ENCODE data around the gene MED23. TPM values are rescaled to one million over a fixed set of nuclear protein-coding genes. Genes with fewer than 3 reads are reported as not detected.

Gene MED23
- total RNA-seq, 2 experiments from 2014 or later: 30.2 to 34.2 TPM

DNA sequence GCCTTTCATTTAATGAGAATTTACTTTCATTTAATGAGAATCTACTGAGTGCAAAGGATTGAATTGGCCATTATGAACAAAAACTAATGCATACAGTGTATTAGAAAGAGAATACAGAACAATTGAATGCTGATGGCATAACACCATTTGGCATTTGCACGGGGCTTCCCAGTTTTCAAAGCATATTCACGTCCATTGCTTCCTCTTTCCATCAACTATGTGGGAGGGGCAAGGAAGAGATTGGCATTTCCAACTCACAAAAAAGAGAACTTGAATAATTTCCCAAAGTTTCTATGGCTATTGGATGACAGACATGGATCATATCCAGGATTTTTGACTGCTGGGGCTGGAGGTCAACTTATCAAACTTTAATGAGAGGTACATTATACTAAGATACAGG is 78.2 kb downstream of the MED23 start:
- BruUV-seq (replicated peaks): no TSS peak
- Histone ChIP-seq H3K9me2 (ENCODE audit: insufficient read depth, low read length) (no peaks in the 10 kb centered on the region), H3K27ac (ENCODE audit: low read depth, low read length, poor library complexity, severe bottlenecking) (no peak overlapping the region), H3K4me2 (ENCODE audit: low read length) (no peak overlapping the region), H3K9me3 (ENCODE audit: low read length) (no peaks in the 10 kb centered on the region), H3K36me3 (ENCODE audit: insufficient read depth, low read length) (no peaks in the 10 kb centered on the region), H3K4me1 (ENCODE audit: insufficient read depth, low read length, poor library complexity, severe bottlenecking) (no peaks in the 10 kb centered on the region), H3K79me2 (ENCODE audit: insufficient read depth, low read depth, low read length) (no peaks in the 10 kb centered on the region), H3K4me3 (ENCODE audit: low read depth, low read length, poor library complexity, severe bottlenecking) (no peak overlapping the region), H4K20me1 (ENCODE audit: insufficient read depth, low read length) (no peaks in the 10 kb centered on the region), H2AFZ (ENCODE audit: low read length) (no peak overlapping the region)
- TF ChIP-seq EZH2phosphoT487 (IDR thresholded peaks at IDR 0.05; ENCODE audit: borderline replicate concordance, low read depth, low read length): no peak
- TF ChIP-seq, protein P1, sequence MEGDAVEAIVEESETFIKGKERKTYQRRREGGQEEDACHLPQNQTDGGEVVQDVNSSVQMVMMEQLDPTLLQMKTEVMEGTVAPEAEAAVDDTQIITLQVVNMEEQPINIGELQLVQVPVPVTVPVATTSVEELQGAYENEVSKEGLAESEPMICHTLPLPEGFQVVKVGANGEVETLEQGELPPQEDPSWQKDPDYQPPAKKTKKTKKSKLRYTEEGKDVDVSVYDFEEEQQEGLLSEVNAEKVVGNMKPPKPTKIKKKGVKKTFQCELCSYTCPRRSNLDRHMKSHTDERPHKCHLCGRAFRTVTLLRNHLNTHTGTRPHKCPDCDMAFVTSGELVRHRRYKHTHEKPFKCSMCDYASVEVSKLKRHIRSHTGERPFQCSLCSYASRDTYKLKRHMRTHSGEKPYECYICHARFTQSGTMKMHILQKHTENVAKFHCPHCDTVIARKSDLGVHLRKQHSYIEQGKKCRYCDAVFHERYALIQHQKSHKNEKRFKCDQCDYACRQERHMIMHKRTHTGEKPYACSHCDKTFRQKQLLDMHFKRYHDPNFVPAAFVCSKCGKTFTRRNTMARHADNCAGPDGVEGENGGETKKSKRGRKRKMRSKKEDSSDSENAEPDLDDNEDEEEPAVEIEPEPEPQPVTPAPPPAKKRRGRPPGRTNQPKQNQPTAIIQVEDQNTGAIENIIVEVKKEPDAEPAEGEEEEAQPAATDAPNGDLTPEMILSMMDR (conservative IDR thresholded peaks at IDR 0.05; ENCODE audit: low read length): no peak
- DNase-seq (ENCODE audit: low spot score): no peak
- intact Hi-C loops (cut with micrococcal nuclease; ENCODE audit: unreplicated experiment): no loop called here
- POLR2A ChIA-PET: interaction anchor here (1.6 kb wide), 1 partner anchor 26 kb away, joined by 7 read pairs; no protein-coding TSS in a partner anchor
- CTCF ChIA-PET (ENCODE audit: unreplicated experiment): no interaction called here

- CTCF ChIA-PET (ENCODE audit: unreplicated experiment): interaction anchor here (0.5 to 1.0 kb wide), 4 partner anchors 80 to 1529 kb away, joined by 3 to 8 read pairs (median 4); partner anchors contain the start of gene MED23
- DNase-seq (ENCODE audit: low spot score): no peak
Measured at GRCh38 chr6:131548441-131548840, 79.6 kb downstream of the MED23 start.

DNA sequence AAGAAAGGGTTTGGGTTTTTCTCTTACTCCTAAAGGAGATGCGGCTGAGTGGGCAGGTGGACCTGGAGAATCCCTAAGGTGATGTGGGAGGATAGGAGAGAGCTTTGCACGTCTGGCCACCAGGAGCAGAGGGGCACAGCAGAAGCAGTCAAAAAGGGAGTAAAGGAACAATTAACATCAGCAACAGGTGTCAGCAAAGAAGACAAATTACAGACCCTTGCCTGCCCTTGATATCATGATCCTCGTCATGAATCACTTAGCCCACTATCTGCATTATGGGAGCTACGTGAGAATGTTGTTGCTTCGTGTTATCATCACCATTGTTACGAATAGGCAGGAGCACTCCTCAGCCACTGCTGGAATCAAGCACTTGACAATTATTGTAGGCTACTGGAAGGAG is 80.6 kb downstream of the MED23 start:
- ChIA-PET CTCF (ENCODE audit: unreplicated experiment) (interaction anchor here (1.0 kb wide), 1 partner anchor 676 kb away, joined by 3 read pairs; no protein-coding TSS in a partner anchor), POLR2A (no interaction called here)
- TF ChIP-seq, protein P1 (conservative IDR thresholded peaks at IDR 0.05; ENCODE audit: low read length): no peak
- no peak for TF ChIP-seq EZH2phosphoT487 (IDR thresholded peaks at IDR 0.05; ENCODE audit: borderline replicate concordance, low read depth, low read length)

More at GRCh38 chr6:131548441-131548840, 79.6 kb downstream of the MED23 start:
- no TSS peak for BruUV-seq (replicated peaks)
- no peak for TF ChIP-seq EZH2phosphoT487 (IDR thresholded peaks at IDR 0.05; ENCODE audit: borderline replicate concordance, low read depth, low read length)
- TF ChIP-seq, protein P1 (conservative IDR thresholded peaks at IDR 0.05; ENCODE audit: low read length): no peak
- POLR2A ChIA-PET: interaction anchor here (1.2 kb wide), 1 partner anchor 13 kb away, joined by 4 read pairs; no protein-coding TSS in a partner anchor
- no peak overlapping the region for H3K4me2 ChIP-seq (ENCODE audit: low read length)
- no peaks in the 10 kb centered on the region for H3K9me2 ChIP-seq (ENCODE audit: insufficient read depth, low read length)
- H2AFZ ChIP-seq (ENCODE audit: low read length): no peak overlapping the region
- H3K27ac ChIP-seq (ENCODE audit: low read depth, low read length, poor library complexity, severe bottlenecking): no peak overlapping the region
- no peaks in the 10 kb centered on the region for H3K9me3 ChIP-seq (ENCODE audit: low read length)
- no peaks in the 10 kb centered on the region for H4K20me1 ChIP-seq (ENCODE audit: insufficient read depth, low read length)
- no peaks in the 10 kb centered on the region for H3K79me2 ChIP-seq (ENCODE audit: insufficient read depth, low read depth, low read length)
- H3K4me3 ChIP-seq (ENCODE audit: low read depth, low read length, poor library complexity, severe bottlenecking): no peak overlapping the region
- intact Hi-C loops (cut with micrococcal nuclease; ENCODE audit: unreplicated experiment): no loop called here
- H3K36me3 ChIP-seq (ENCODE audit: insufficient read depth, low read length): no peaks in the 10 kb centered on the region
- no peaks in the 10 kb centered on the region for H3K4me1 ChIP-seq (ENCODE audit: insufficient read depth, low read length, poor library complexity, severe bottlenecking)

More for the DNA sequence above, 80.6 kb downstream of the MED23 start:
- H3K36me3 ChIP-seq (ENCODE audit: insufficient read depth, low read length): no peaks in the 10 kb centered on the region
- H3K9me3 ChIP-seq (ENCODE audit: low read length): no peaks in the 10 kb centered on the region
- BruUV-seq (replicated peaks): no TSS peak
- H2AFZ ChIP-seq (ENCODE audit: low read length): no peak overlapping the region
- intact Hi-C loops (cut with micrococcal nuclease; ENCODE audit: unreplicated experiment): no loop called here
- no peak overlapping the region for H3K27ac ChIP-seq (ENCODE audit: low read depth, low read length, poor library complexity, severe bottlenecking)
- no peaks in the 10 kb centered on the region for H3K4me1 ChIP-seq (ENCODE audit: insufficient read depth, low read length, poor library complexity, severe bottlenecking)
- H3K9me2 ChIP-seq (ENCODE audit: insufficient read depth, low read length): no peaks in the 10 kb centered on the region
- DNase-seq (ENCODE audit: low spot score): no peak
- no peak overlapping the region for H3K4me3 ChIP-seq (ENCODE audit: low read depth, low read length, poor library complexity, severe bottlenecking)
- no peaks in the 10 kb centered on the region for H4K20me1 ChIP-seq (ENCODE audit: insufficient read depth, low read length)
- H3K4me2 ChIP-seq (ENCODE audit: low read length): no peak overlapping the region
- no peaks in the 10 kb centered on the region for H3K79me2 ChIP-seq (ENCODE audit: insufficient read depth, low read depth, low read length)
